CD4-positive, alpha-beta T cell treated with Interleukin-17A for 1 hour (primary cell): ENCODE measurements around the gene SKAP2.
A peak's percentile ranks its signal among the peaks of the same experiment; 100 is the strongest.
"Not testable (repeated sequence)": the region's sequence is repeated elsewhere in the genome, so short reads cannot be mapped to it uniquely, and the experiment has no call there.

Source experiments
- DNase-seq: peaks from one replicate; pipeline ENCODE4 v3.0.0-alpha.2; 2020

Gene SKAP2

GRCh38 chr7:26857170-26857505 is 7.3 kb downstream of the SKAP2 start:
- no peak for DNase-seq

- DNase-seq, result no peak
These were observed 8.0 kb downstream of the SKAP2 start for GRCh38 chr7:26856176-26856985.

- DNase-seq, result no peak
These were observed 9.2 kb downstream of the SKAP2 start for GRCh38 chr7:26854876-26855855.

- peak; percentile 44 for DNase-seq
These were observed 10.5 kb downstream of the SKAP2 start for GRCh38 chr7:26853788-26854393.

GRCh38 chr7:26850193-26850651 is 14.2 kb downstream of the SKAP2 start:
- no peak for DNase-seq

- DNase-seq, result no peak
These were observed 20.7 kb downstream of the SKAP2 start for GRCh38 chr7:26843705-26844104.

GRCh38 chr7:26842897-26843296 is 21.5 kb downstream of the SKAP2 start:
- DNase-seq, result no peak

GRCh38 chr7:26841003-26841739 is 23.2 kb downstream of the SKAP2 start:
- no peak for DNase-seq

- DNase-seq, result not testable (repeated sequence)
These were observed 27.6 kb downstream of the SKAP2 start for GRCh38 chr7:26836793-26837192.

GRCh38 chr7:26815426-26815825 is 49.0 kb downstream of the SKAP2 start:
- no peak for DNase-seq

GRCh38 chr7:26813432-26813831 is 51.0 kb downstream of the SKAP2 start:
- no peak for DNase-seq

- no peak for DNase-seq
These were observed 69.8 kb downstream of the SKAP2 start for GRCh38 chr7:26794541-26794940.

GRCh38 chr7:26792576-26792975 is 71.8 kb downstream of the SKAP2 start:
- DNase-seq, result no peak

GRCh38 chr7:26792006-26792405 is 72.4 kb downstream of the SKAP2 start:
- no peak for DNase-seq

- DNase-seq, result no peak
These were observed 74.8 kb downstream of the SKAP2 start for GRCh38 chr7:26789481-26790184.

GRCh38 chr7:26787701-26788100 is 76.7 kb downstream of the SKAP2 start:
- DNase-seq, result no peak

GRCh38 chr7:26784118-26784517 is 80.3 kb downstream of the SKAP2 start:
- no peak for DNase-seq

GRCh38 chr7:26782501-26782900 is 81.9 kb downstream of the SKAP2 start:
- DNase-seq, result no peak

GRCh38 chr7:26779978-26780595 is 84.3 kb downstream of the SKAP2 start:
- DNase-seq, result no peak

GRCh38 chr7:26777385-26777784 is 87.0 kb downstream of the SKAP2 start:
- DNase-seq, result no peak

- DNase-seq, result no peak
These were observed 103.9 kb downstream of the SKAP2 start for GRCh38 chr7:26760501-26760900.

- no peak for DNase-seq
These were observed 105.3 kb downstream of the SKAP2 start for GRCh38 chr7:26759108-26759507.
